NCI-H1436 (cell line): ENCODE results near the gene ATG2B.
"Not testable (repeated sequence)": the region's sequence is repeated elsewhere in the genome, so short reads cannot be mapped to it uniquely, and the experiment has no call there.

Experiments
- DNase-seq: peaks from one replicate; lab custom pipeline; 2025; lab: John Stamatoyannopoulos, UW

ATG2B gene

GRCh38 chr14:96380735-96381134 lies 17.6 kb upstream of the ATG2B start:
- no peak for DNase-seq

- DNase-seq: no peak
Observed at GRCh38 chr14:96376093-96376492, 13.0 kb upstream of the ATG2B start.

GRCh38 chr14:96373538-96373937 lies 10.4 kb upstream of the ATG2B start:
- no peak for DNase-seq

GRCh38 chr14:96370528-96370927 lies 7.4 kb upstream of the ATG2B start:
- no peak for DNase-seq

- no peak for DNase-seq
Observed at GRCh38 chr14:96368534-96368933, 5.4 kb upstream of the ATG2B start.

GRCh38 chr14:96364962-96365361 lies 1.8 kb upstream of the ATG2B start:
- DNase-seq: no peak

- DNase-seq: no peak
Observed at GRCh38 chr14:96363751-96364336, 703 bp upstream of the ATG2B start.

GRCh38 chr14:96362071-96362964 lies 823 bp downstream of the ATG2B start:
- DNase-seq: no peak

GRCh38 chr14:96359959-96360358 lies 3.2 kb downstream of the ATG2B start:
- no peak for DNase-seq

GRCh38 chr14:96357216-96357615 lies 5.9 kb downstream of the ATG2B start:
- DNase-seq: no peak

- DNase-seq: no peak
Observed at GRCh38 chr14:96354246-96354645, 8.9 kb downstream of the ATG2B start.

GRCh38 chr14:96352708-96353107 lies 10.4 kb downstream of the ATG2B start:
- DNase-seq: no peak

- DNase-seq: no peak
Observed at GRCh38 chr14:96351986-96352385, 11.2 kb downstream of the ATG2B start.

GRCh38 chr14:96349286-96350075 lies 13.7 kb downstream of the ATG2B start:
- DNase-seq: no peak

- DNase-seq: not testable (repeated sequence)
Observed at GRCh38 chr14:96347957-96348356, 15.2 kb downstream of the ATG2B start.

- no peak for DNase-seq
Observed at GRCh38 chr14:96345669-96346068, 17.5 kb downstream of the ATG2B start.

- no peak for DNase-seq
Observed at GRCh38 chr14:96341323-96341722, 21.8 kb downstream of the ATG2B start.

- no peak for DNase-seq
Observed at GRCh38 chr14:96338551-96338950, 24.6 kb downstream of the ATG2B start.

GRCh38 chr14:96324219-96324618 lies 38.9 kb downstream of the ATG2B start:
- DNase-seq: no peak

- DNase-seq: no peak
Observed at GRCh38 chr14:96320605-96321004, 42.5 kb downstream of the ATG2B start.

- no peak for DNase-seq
Observed at GRCh38 chr14:96318836-96319235, 44.3 kb downstream of the ATG2B start.

- no peak for DNase-seq
Observed at GRCh38 chr14:96316087-96316486, 47.1 kb downstream of the ATG2B start.

GRCh38 chr14:96310906-96311305 lies 52.2 kb downstream of the ATG2B start:
- no peak for DNase-seq
